Ovary (tissue), 9 donors: ENCODE data around the gene CACNA2D1. TPM values are rescaled to one million over a fixed set of nuclear protein-coding genes. Genes with fewer than 3 reads are reported as not detected.

Source experiments
- DNase-seq, 5 donors: peaks; one replicate each; pipeline ENCODE4 v3.0.0-alpha.2; 2019 to 2020
- H3K27ac ChIP-seq, 2 donors: fragments of 200-600 bp; one replicate each; pipeline versions ENCODE4 v1.5.1 to v1.8.0; 2019 to 2022
- H3K27me3 ChIP-seq: fragments of 200-600 bp; one replicate; pipeline ENCODE4 v1.8.0; 2022
- H3K36me3 ChIP-seq: fragments of 200-600 bp; sonication (generic); one replicate; pipeline ENCODE4 v1.5.1; 2019
- H3K4me1 ChIP-seq: one replicate; pipeline ENCODE4 v1.8.1; 2013; ENCODE audit warnings: mild to moderate bottlenecking, moderate library complexity; ENCODE audit not compliant: insufficient read depth
- H3K4me3 ChIP-seq: fragments of 200-600 bp; sonication (generic); one replicate; pipeline ENCODE4 v1.5.1; 2017
- H3K9me3 ChIP-seq, 2 donors: fragments of 200-600 bp in 1 of 2; sonication (generic) in 1 of 2; one replicate each; pipeline versions ENCODE4 v1.5.1 to v1.8.1; 2013 to 2019; ENCODE audit warnings: mild to moderate bottlenecking in 1 of 2, moderate library complexity in 1 of 2
- CTCF ChIP-seq, 3 donors: fragments of 450-650 bp in 2 of 3; fragments of 200-600 bp in 1 of 3; IDR thresholded peaks; one replicate each; pipeline versions ENCODE4 v1.5.1 to v1.8.0; 2016 to 2022; ENCODE audit warnings: antibody characterized with exemption in 3 of 3, mild to moderate bottlenecking in 1 of 3
- EP300 ChIP-seq: sonication (generic); formaldehyde crosslinking; IDR thresholded peaks from one replicate; pipeline ENCODE4 v1.6.1; 2017; ENCODE audit warnings: antibody characterized with exemption
- POLR2A ChIP-seq: fragments of 450-650 bp; IDR thresholded peaks from one replicate; pipeline ENCODE4 v1.6.1; 2017; ENCODE audit warnings: antibody characterized with exemption, mild to moderate bottlenecking, moderate library complexity
- WGBS, 3 donors: extraction: QIAGEN DNeasy Blood & Tissue Kit in 1 of 3; methylation state at CpG; one replicate each; pipeline versions ENCODE4 v1.1.5 to v1.1.7; 2013 to 2017; 5-methylcytosine and 5-hydroxymethylcytosine counted together
- intact Hi-C, 4 donors: fragments of 100-400 bp; cut with DNase I; formaldehyde crosslinking; loops; one replicate each; pipeline versions ENCODE4 v1.11.0 to v1.15.1; 2022 to 2023
- polyA plus RNA-seq, 2 donors: library from polyadenylated mRNA; stranded (reverse); fragments of 200-250 nt in 1 of 2; fragments of 350-450 nt in 1 of 2; fragmentation: Illumina TruSeq in 1 of 2; extraction: RNeasy Lipid Tissue Mini Kit (QIAGEN cat#74804) in 1 of 2; gene quantifications; one replicate each; pipeline ENCODE4 v1.2.3, GENCODE V29; 2013 to 2014
- total RNA-seq, 7 donors: library from RNA; depleted of rRNA in 2 of 7; stranded (reverse); fragments of >200 nt in 2 of 7; fragmentation: NEBNext Ultra II Directional in 3 of 7; extraction: Animal tissue kit (Norgen Biotek cat#: 25700) in 3 of 7; gene quantifications; one replicate each; pipeline versions ENCODE4 v1.1.0 to v1.2.4, GENCODE V29; 2016 to 2023
- donor health status: DM: no; HTN: no; CAD: no; lungs with moderate emphysema.
- donor health status: DM: no; HTN: no; CAD: no.
- donor health status: Bipolar disorder and iron deficiency.
- donor health status: DM: yes; HTN: yes; CAD: no.
- donor health status: DM: no; HTN: no; CAD: no.
- donor health status: DM: yes; HTN: yes; CAD: no.

Gene CACNA2D1
- total and polyA plus RNA-seq, 9 donors, result 6.6 to 34.2 (median 18.8) TPM

- DNase-seq, result no peak
- Histone ChIP-seq H3K4me3 (no peak overlapping the region), H3K27ac (no peak overlapping the region), H3K36me3 (no peaks in the 10 kb centered on the region), H3K27me3 (no peaks in the 10 kb centered on the region), H3K9me3 (no peaks in the 10 kb centered on the region), H3K4me1 (peaks cover 2% of the 10 kb centered on the region)
- no peak for TF ChIP-seq POLR2A
- no peak for TF ChIP-seq CTCF (IDR thresholded peaks at IDR 0.05)
- TF ChIP-seq EP300, result no peak
- 93 to 97% (median 94%) methylated on average over 4 of the region's 4 CpGs for WGBS, 3 donors
- intact Hi-C loops, result no loop called here
Measured at GRCh38 chr7:82323806-82324205, 119.8 kb downstream of the CACNA2D1 start.

- no peak overlapping the region for H3K4me3 ChIP-seq
- intact Hi-C loops, result no loop called here
- WGBS, 3 donors, result 19 to 25% (median 23%) methylated on average over 4 of the region's 4 CpGs
- H3K36me3 ChIP-seq, result no peaks in the 10 kb centered on the region
- DNase-seq, result peak; percentile 64 to 84 (median 70)
- peaks cover 2% of the 10 kb centered on the region for H3K4me1 ChIP-seq
- TF ChIP-seq CTCF (IDR thresholded peaks at IDR 0.05) (no peak), EP300 (no peak), POLR2A (no peak)
- H3K27me3 ChIP-seq, result no peaks in the 10 kb centered on the region
- H3K9me3 ChIP-seq, result no peaks in the 10 kb centered on the region
- no peak overlapping the region for H3K27ac ChIP-seq
Measured at GRCh38 chr7:82319674-82320118, 123.9 kb downstream of the CACNA2D1 start.

- no peak for DNase-seq
- H3K4me1 ChIP-seq, result peaks cover 2% of the 10 kb centered on the region
- H3K27me3 ChIP-seq, result no peaks in the 10 kb centered on the region
- intact Hi-C loops, result no loop called here
- no peak overlapping the region for H3K4me3 ChIP-seq
- no peaks in the 10 kb centered on the region for H3K9me3 ChIP-seq
- no peaks in the 10 kb centered on the region for H3K36me3 ChIP-seq
- H3K27ac ChIP-seq, result no peak overlapping the region
- TF ChIP-seq CTCF (IDR thresholded peaks at IDR 0.05) (no peak), POLR2A (no peak), EP300 (no peak)
Measured at GRCh38 chr7:82318786-82319185, 124.8 kb downstream of the CACNA2D1 start.

GRCh38 chr7:82317760-82318159, 125.8 kb downstream of the CACNA2D1 start:
- 91 to 96% (median 94%) methylated on average over 2 of the region's 2 CpGs for WGBS, 3 donors
- no peak overlapping the region for H3K4me3 ChIP-seq
- TF ChIP-seq EP300 (no peak), CTCF (IDR thresholded peaks at IDR 0.05) (no peak), POLR2A (no peak)

More at GRCh38 chr7:82317760-82318159, 125.8 kb downstream of the CACNA2D1 start:
- no peak overlapping the region for H3K27ac ChIP-seq
- no peaks in the 10 kb centered on the region for H3K27me3 ChIP-seq
- H3K36me3 ChIP-seq, result no peaks in the 10 kb centered on the region
- intact Hi-C loops, result no loop called here
- no peak for DNase-seq
- peaks cover 2% of the 10 kb centered on the region for H3K4me1 ChIP-seq
- no peaks in the 10 kb centered on the region for H3K9me3 ChIP-seq
